Hepatocyte (in vitro differentiated cells): ENCODE measurements around the gene SART3.

ENCODE experiments used
- EZH2 ChIP-seq: fragments of 200-600 bp; sonication (generic); IDR thresholded peaks from 2 replicates; pipeline ENCODE4 v1.6.1; 2016; ENCODE audit warnings: antibody characterized with exemption, mild to moderate bottlenecking, borderline replicate concordance
- EZH2phosphoT487 ChIP-seq: fragments of 200-600 bp; sonication (generic); IDR thresholded peaks from one replicate; pipeline ENCODE4 v1.6.1; 2018; ENCODE audit warnings: antibody characterized with exemption, mild to moderate bottlenecking, low read depth, moderate library complexity; ENCODE audit not compliant: unreplicated experiment, severe bottlenecking
- TF ChIP-seq, protein P1 (sequence below): fragments of 200-600 bp; sonication (generic); IDR thresholded peaks from 2 replicates; pipeline ENCODE4 v1.5.1; 2016; ENCODE audit warnings: antibody characterized with exemption, mild to moderate bottlenecking; ENCODE audit not compliant: poor library complexity

GRCh38 chr12:108599541-108599940 is 38.6 kb upstream of the SART3 start:
- TF ChIP-seq EZH2 (no peak), EZH2phosphoT487 (no peak)
- TF ChIP-seq, protein P1, sequence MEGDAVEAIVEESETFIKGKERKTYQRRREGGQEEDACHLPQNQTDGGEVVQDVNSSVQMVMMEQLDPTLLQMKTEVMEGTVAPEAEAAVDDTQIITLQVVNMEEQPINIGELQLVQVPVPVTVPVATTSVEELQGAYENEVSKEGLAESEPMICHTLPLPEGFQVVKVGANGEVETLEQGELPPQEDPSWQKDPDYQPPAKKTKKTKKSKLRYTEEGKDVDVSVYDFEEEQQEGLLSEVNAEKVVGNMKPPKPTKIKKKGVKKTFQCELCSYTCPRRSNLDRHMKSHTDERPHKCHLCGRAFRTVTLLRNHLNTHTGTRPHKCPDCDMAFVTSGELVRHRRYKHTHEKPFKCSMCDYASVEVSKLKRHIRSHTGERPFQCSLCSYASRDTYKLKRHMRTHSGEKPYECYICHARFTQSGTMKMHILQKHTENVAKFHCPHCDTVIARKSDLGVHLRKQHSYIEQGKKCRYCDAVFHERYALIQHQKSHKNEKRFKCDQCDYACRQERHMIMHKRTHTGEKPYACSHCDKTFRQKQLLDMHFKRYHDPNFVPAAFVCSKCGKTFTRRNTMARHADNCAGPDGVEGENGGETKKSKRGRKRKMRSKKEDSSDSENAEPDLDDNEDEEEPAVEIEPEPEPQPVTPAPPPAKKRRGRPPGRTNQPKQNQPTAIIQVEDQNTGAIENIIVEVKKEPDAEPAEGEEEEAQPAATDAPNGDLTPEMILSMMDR, result no peak
